Panc1 (cell line): ENCODE measurements around the gene CA12. TPM values are rescaled to one million over a fixed set of nuclear protein-coding genes. Genes with fewer than 3 reads are reported as not detected.

Experiments
- ATAC-seq: fragments of 200-7000 bp; cut with Tn5 transposase; 2 replicates; pipeline ENCODE4 v1.9.1; 2020; ENCODE audit warnings: mild to moderate bottlenecking, moderate library complexity
- BruUV-seq: library from RNA; stranded (reverse); fragments of 400-500 nt; replicated peaks from 2 replicates; lab custom pipeline; 2021; lab: Mats Ljungman, UMichigan
- CTCF ChIA-PET: fragments of 300-600 bp; sonication (Branson Sonifier 250); formaldehyde crosslinking; loops from one replicate; lab custom pipeline; 2022; ENCODE audit warnings: antibody characterized with exemption; lab: Charles Lee
- POLR2A ChIA-PET: fragments of 300-600 bp; sonication (Branson Sonifier 250); formaldehyde crosslinking; loops from one replicate; lab custom pipeline; 2022; ENCODE audit warnings: antibody characterized with exemption; lab: Charles Lee
- DNase-seq: peaks from one replicate; pipeline ENCODE4 v3.0.0-alpha.2; 2010; ENCODE audit warnings: low read depth, low spot score
- H3K27ac ChIP-seq: 2 replicates; pipeline ENCODE4 v1.5.1; 2011; ENCODE audit warnings: mild to moderate bottlenecking, low read length, inconsistent platforms
- H3K27me3 ChIP-seq: fragments of 200-500 bp; sonication (Bioruptor generic); 2 replicates; pipeline ENCODE4 v1.6.0; 2014; ENCODE audit warnings: low read length, inconsistent platforms; ENCODE audit not compliant: control insufficient read depth, insufficient read depth
- H3K36me3 ChIP-seq: fragments of 200-500 bp; sonication (Bioruptor generic); 2 replicates; pipeline ENCODE4 v1.5.1; 2014; ENCODE audit warnings: inconsistent platforms, mild to moderate bottlenecking, low read length, moderate library complexity; ENCODE audit not compliant: control insufficient read depth, insufficient read depth
- H3K4me1 ChIP-seq: 2 replicates; pipeline ENCODE4 v1.5.1; 2011; ENCODE audit warnings: inconsistent platforms, mild to moderate bottlenecking, low read length, moderate library complexity; ENCODE audit not compliant: control insufficient read depth, insufficient read depth
- H3K4me3 ChIP-seq, 2 experiments: 2 replicates each; pipeline ENCODE4 v1.5.1; 2011 to 2012; ENCODE audit warnings: low read depth in 2 of 2, low read length in 2 of 2, mild to moderate bottlenecking in 2 of 2, inconsistent platforms in 1 of 2, moderate library complexity in 1 of 2
- H3K9me3 ChIP-seq: fragments of 200-500 bp; sonication (Bioruptor generic); 2 replicates; pipeline ENCODE4 v1.5.1; 2014; ENCODE audit warnings: low read depth, mild to moderate bottlenecking, inconsistent platforms, low read length, moderate library complexity; ENCODE audit not compliant: control insufficient read depth, insufficient read depth
- CTCF ChIP-seq: fragments of 450-650 bp; IDR thresholded peaks from 2 replicates; pipeline ENCODE4 v1.5.1; 2017; ENCODE audit warnings: mild to moderate bottlenecking
- POLR2AphosphoS5 ChIP-seq: IDR thresholded peaks from 2 replicates; pipeline ENCODE4 v1.6.1; 2012; ENCODE audit warnings: mild to moderate bottlenecking, low read depth, low read length, moderate library complexity
- REST ChIP-seq, 2 experiments: IDR thresholded peaks; 2 replicates each; pipeline ENCODE4 v1.6.1; 2011 to 2012; ENCODE audit warnings: low read depth in 2 of 2, control low read depth in 1 of 2, low read length in 1 of 2, mild to moderate bottlenecking in 1 of 2, moderate library complexity in 1 of 2; ENCODE audit not compliant: insufficient read depth in 1 of 2
- SIN3A ChIP-seq: IDR thresholded peaks from 2 replicates; pipeline ENCODE4 v1.6.1; 2012; ENCODE audit warnings: low read depth, mild to moderate bottlenecking, low read length, moderate library complexity, borderline replicate concordance; ENCODE audit not compliant: insufficient read depth
- TCF7L2 ChIP-seq: IDR thresholded peaks from 2 replicates; pipeline ENCODE4 v1.6.1; 2011; ENCODE audit warnings: mild to moderate bottlenecking, low read depth, low read length, inconsistent platforms
- in situ Hi-C: cut with HindIII; loops from 2 replicates; pipeline ENCODE4 v1.10.0; 2016; ENCODE audit warnings: low sequenced_read_pairs, low pct_unique_long_range_greater_than_20kb
- intact Hi-C: fragments of 100-400 bp; cut with micrococcal nuclease; formaldehyde crosslinking; loops from one replicate; pipeline ENCODE4 v1.10.0; 2022; ENCODE audit not compliant: unreplicated experiment
- total RNA-seq: library from RNA; stranded (reverse); gene quantifications from one replicate; pipeline ENCODE4 v1.2.1, GENCODE V29; 2021; ENCODE audit not compliant: unreplicated experiment

The CA12 gene
- total RNA-seq, 1 experiment from 2014 or later = 0.74 TPM

- no peak overlapping the region for H3K27ac ChIP-seq
- in situ Hi-C loops (no loop called here), intact Hi-C loops (no loop called here)
- H3K9me3 ChIP-seq = no peaks in the 10 kb centered on the region
- ATAC-seq = no peak
- no peaks in the 10 kb centered on the region for H3K27me3 ChIP-seq
- no peaks in the 10 kb centered on the region for H3K36me3 ChIP-seq
- TF ChIP-seq REST (IDR thresholded peaks at IDR 0.05; ENCODE audit: insufficient read depth in 1 of 2, low read depth in 2 of 2, low read length in 1 of 2) = no peak
- TF ChIP-seq POLR2AphosphoS5 = no peak
- TF ChIP-seq TCF7L2 = no peak
- TF ChIP-seq CTCF = no peak
- no peak for TF ChIP-seq SIN3A
- POLR2A ChIA-PET = interaction anchor here (0.7 kb wide), 1 partner anchor 106 kb away, joined by 3 read pairs; no protein-coding TSS in a partner anchor
- BruUV-seq = no TSS peak
- no peak overlapping the region for H3K4me3 ChIP-seq
- CTCF ChIA-PET = interaction anchor here (0.7 kb wide), 1 partner anchor 10 kb away, joined by 5 read pairs; no protein-coding TSS in a partner anchor
- no peaks in the 10 kb centered on the region for H3K4me1 ChIP-seq
- no peak for DNase-seq
Observed at GRCh38 chr15:63391669-63392360, 10.2 kb upstream of the CA12 start.

- intact Hi-C loops = no loop called here
- Histone ChIP-seq H3K4me3 (no peak overlapping the region), H3K36me3 (no peaks in the 10 kb centered on the region), H3K9me3 (no peaks in the 10 kb centered on the region), H3K27ac (no peak overlapping the region), H3K4me1 (no peaks in the 10 kb centered on the region), H3K27me3 (no peaks in the 10 kb centered on the region)
- TF ChIP-seq SIN3A = no peak
- TF ChIP-seq POLR2AphosphoS5 = no peak
- POLR2A ChIA-PET = no interaction called here
- ATAC-seq = no peak
- no peak for DNase-seq
- CTCF ChIA-PET = no interaction called here
- in situ Hi-C loops = no loop called here
- BruUV-seq = no TSS peak
Observed at GRCh38 chr15:63390689-63391088, 9.0 kb upstream of the CA12 start.
